CD14-positive monocyte (primary cell): Measurements from ENCODE around the gene DEAF1. TPM values are rescaled to one million over a fixed set of nuclear protein-coding genes. Genes with fewer than 3 reads are reported as not detected.

Experiments
- DNase-seq, 3 donors: peaks; one replicate each; pipeline ENCODE4 v3.0.0-alpha.2; 2011 to 2022
- H2AFZ ChIP-seq: 2 replicates; pipeline ENCODE4 v1.6.0; 2012; ENCODE audit warnings: mild to moderate bottlenecking, low read depth, low read length, inconsistent platforms; ENCODE audit not compliant: insufficient read depth, poor library complexity, severe bottlenecking
- H3K27ac ChIP-seq, 2 donors: 1 replicate in 1 of 2; 2 replicates in 1 of 2; pipeline ENCODE4 v1.5.1; 2012 to 2013; ENCODE audit warnings: low read length in 2 of 2, control low read depth in 1 of 2, inconsistent platforms in 1 of 2, low read depth in 1 of 2, mild to moderate bottlenecking in 1 of 2
- H3K27me3 ChIP-seq, 2 donors: one replicate each; pipeline versions ENCODE4 v1.6.0 to v1.6.1; 2011 to 2013; ENCODE audit warnings: low read length in 2 of 2; ENCODE audit not compliant: control insufficient read depth in 2 of 2, insufficient read depth in 2 of 2
- H3K36me3 ChIP-seq, 2 donors: replicated peaks in 1 of 2; 1 replicate in 1 of 2; 2 replicates in 1 of 2; pipeline versions ENCODE4 v1.5.1 to v1.6.1; 2012 to 2013; ENCODE audit warnings: low read length in 2 of 2, control low read depth in 1 of 2, inconsistent platforms in 1 of 2, mild to moderate bottlenecking in 1 of 2; ENCODE audit not compliant: insufficient read depth in 2 of 2, control insufficient read depth in 1 of 2
- H3K4me1 ChIP-seq, 2 donors: 1 replicate in 1 of 2; 2 replicates in 1 of 2; pipeline versions ENCODE4 v1.5.1 to v1.6.1; 2012 to 2013; ENCODE audit warnings: low read length in 2 of 2, control low read depth in 1 of 2, inconsistent platforms in 1 of 2, mild to moderate bottlenecking in 1 of 2, moderate library complexity in 1 of 2; ENCODE audit not compliant: insufficient read depth in 2 of 2, control insufficient read depth in 1 of 2
- H3K4me2 ChIP-seq: replicated peaks from 2 replicates; pipeline ENCODE3; 2012; ENCODE audit warnings: low read length, moderate library complexity, mild to moderate bottlenecking; ENCODE audit not compliant: poor library complexity, severe bottlenecking; ENCODE audit errors: extremely low read depth
- H3K4me3 ChIP-seq, 3 experiments: fragments of 200-600 bp in 1 of 3; sonication (generic) in 1 of 3; replicated peaks in 1 of 3; 1 replicate in 2 of 3; 2 replicates in 1 of 3; pipeline ENCODE4 v1.5.1; 2011 to 2013; ENCODE audit warnings: low read length in 3 of 3, mild to moderate bottlenecking in 3 of 3, control low read depth in 2 of 3, low read depth in 2 of 3, inconsistent platforms in 1 of 3, moderate library complexity in 1 of 3
- H3K79me2 ChIP-seq: 2 replicates; pipeline ENCODE4 v1.6.0; 2012; ENCODE audit warnings: mild to moderate bottlenecking, control low read depth, inconsistent platforms, low read length, moderate library complexity; ENCODE audit not compliant: insufficient read depth
- H3K9ac ChIP-seq: 2 replicates; pipeline ENCODE4 v1.6.0; 2017; ENCODE audit warnings: low read length, mild to moderate bottlenecking; ENCODE audit not compliant: insufficient read depth, poor library complexity, severe bottlenecking
- H3K9me3 ChIP-seq, 2 donors: replicated peaks in 1 of 2; 1 replicate in 1 of 2; 2 replicates in 1 of 2; pipeline versions ENCODE4 v1.5.1 to v1.6.1; 2012 to 2013; ENCODE audit warnings: low read length in 2 of 2, control low read depth in 1 of 2; ENCODE audit not compliant: control insufficient read depth in 1 of 2, insufficient read depth in 1 of 2
- H4K20me1 ChIP-seq: 2 replicates; pipeline ENCODE4 v1.6.0; 2012; ENCODE audit warnings: mild to moderate bottlenecking, low read length, control low read depth, moderate library complexity; ENCODE audit not compliant: insufficient read depth
- H3K27ac Mint-ChIP-seq, 7 donors: one replicate each; pipeline ENCODE4 v1.8.0; 2020; ENCODE audit warnings: mild to moderate bottlenecking in 7 of 7, mixed read lengths in 7 of 7, moderate library complexity in 6 of 7, inconsistent platforms in 2 of 7
- H3K27me3 Mint-ChIP-seq, 3 donors: one replicate each; pipeline ENCODE4 v1.8.0; 2021 to 2022; ENCODE audit warnings: low read depth in 3 of 3, mild to moderate bottlenecking in 3 of 3, mixed read lengths in 3 of 3, moderate library complexity in 3 of 3, inconsistent platforms in 1 of 3
- H3K36me3 Mint-ChIP-seq, 2 donors: one replicate each; pipeline ENCODE4 v1.8.0; 2020; ENCODE audit warnings: mixed read lengths in 2 of 2, inconsistent platforms in 1 of 2, mild to moderate bottlenecking in 1 of 2
- H3K4me1 Mint-ChIP-seq: one replicate; pipeline ENCODE4 v1.8.0; 2020; ENCODE audit warnings: mild to moderate bottlenecking, mixed read lengths
- H3K4me3 Mint-ChIP-seq, 2 donors: one replicate each; pipeline ENCODE4 v1.8.0; 2020; ENCODE audit warnings: mild to moderate bottlenecking in 2 of 2, mixed read lengths in 2 of 2, moderate library complexity in 1 of 2
- H3K9me3 Mint-ChIP-seq, 7 donors: one replicate each; pipeline ENCODE4 v1.8.0; 2020 to 2022; ENCODE audit warnings: mixed read lengths in 7 of 7, mild to moderate bottlenecking in 6 of 7, moderate library complexity in 6 of 7, inconsistent platforms in 2 of 7
- CTCF ChIP-seq: fragments of 200-600 bp; IDR thresholded peaks from one replicate; pipeline ENCODE4 v1.8.0; 2022; ENCODE audit warnings: antibody characterized with exemption, mild to moderate bottlenecking
- WGBS: methylation state at CpG from one replicate; pipeline ENCODE4 v1.1.5; 2013; ENCODE audit warnings: missing lambda C conversion rate; ENCODE audit not compliant: insufficient coverage; 5-methylcytosine and 5-hydroxymethylcytosine counted together
- intact Hi-C, 2 donors: fragments of 100-400 bp; cut with micrococcal nuclease; formaldehyde crosslinking; loops; one replicate each; pipeline versions ENCODE4 v1.15.0 to v1.15.1; 2023
- polyA plus RNA-seq, 3 donors: library from polyadenylated mRNA; depleted of rRNA in 1 of 3; unstranded in 2 of 3; stranded (reverse) in 1 of 3; fragments of 300-500 nt in 2 of 3; fragments of >200 nt in 1 of 3; fragmentation: Illumina TruSeq in 2 of 3; gene quantifications; 1 replicate in 2 of 3; 2 replicates in 1 of 3; pipeline ENCODE4 v1.2.3, GENCODE V29; 2012 to 2021

Gene DEAF1
- polyA plus RNA-seq, 3 donors: 18.0 to 22.3 (median 22.2) TPM

DNA sequence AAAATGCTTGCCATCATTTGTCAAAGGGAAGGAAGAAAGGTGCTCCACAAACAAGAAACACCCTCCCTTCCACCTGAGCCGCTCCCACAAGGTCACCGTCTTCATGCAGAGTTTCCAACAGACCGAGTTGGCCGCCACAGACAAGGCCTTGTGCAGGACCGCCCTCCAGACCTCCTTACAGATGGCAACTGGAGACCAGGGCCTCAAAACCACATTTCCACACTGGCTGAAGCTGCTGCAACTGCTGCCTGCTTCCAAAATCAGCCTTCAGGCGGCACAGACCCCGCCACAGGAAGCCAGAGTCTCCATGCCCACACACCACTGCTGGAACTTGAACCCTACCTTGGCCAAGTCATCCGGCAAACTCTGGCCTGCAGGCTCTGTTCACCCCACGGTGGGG is 6.3 kb downstream of the DEAF1 start:
- no peak overlapping the region for H3K27ac Mint-ChIP-seq
- peaks cover 0 to 8% (median 5%) of the 10 kb centered on the region in 3 donors for H3K27me3 Mint-ChIP-seq
- H3K4me1 Mint-ChIP-seq: peaks cover 14% of the 10 kb centered on the region
- H3K4me3 ChIP-seq: no peak overlapping the region
- no peak overlapping the region for H2AFZ ChIP-seq
- 24% methylated on average over 9 of the region's 9 CpGs for WGBS
- no peak for TF ChIP-seq CTCF
- H3K4me1 ChIP-seq: peaks cover 7% of the 10 kb centered on the region in 2 donors
- intact Hi-C loops: no loop called here
- peaks cover 50 to 74% of the 10 kb centered on the region in 2 donors for H3K36me3 ChIP-seq
- no peaks in the 10 kb centered on the region for H3K9me3 ChIP-seq
- H3K9ac ChIP-seq: no peak overlapping the region
- H4K20me1 ChIP-seq: peaks cover 22% of the 10 kb centered on the region
- no peak overlapping the region for H3K4me3 Mint-ChIP-seq
- peaks cover 0 to 1% (median 0%) of the 10 kb centered on the region in 7 donors for H3K9me3 Mint-ChIP-seq
- H3K79me2 ChIP-seq: peaks cover 28% of the 10 kb centered on the region
- no peak overlapping the region for H3K4me2 ChIP-seq
- peaks cover 62 to 77% of the 10 kb centered on the region in 2 donors for H3K36me3 Mint-ChIP-seq
- DNase-seq: no peak
- no peaks in the 10 kb centered on the region for H3K27me3 ChIP-seq
- H3K27ac ChIP-seq: no peak overlapping the region

GRCh38 chr11:687751-688150 is 7.3 kb downstream of the DEAF1 start:
- intact Hi-C loops: no loop called here
- H3K27ac Mint-ChIP-seq: no peak overlapping the region

More at GRCh38 chr11:687751-688150, 7.3 kb downstream of the DEAF1 start:
- Histone ChIP-seq H2AFZ (no peak overlapping the region), H3K9me3 (no peaks in the 10 kb centered on the region), H3K4me2 (no peak overlapping the region), H3K9ac (no peak overlapping the region), H3K27me3 (no peaks in the 10 kb centered on the region), H3K36me3 (peaks cover 58 to 83% of the 10 kb centered on the region in 2 donors), H3K4me1 (no peaks in the 10 kb centered on the region), H4K20me1 (peaks cover 15% of the 10 kb centered on the region), H3K27ac (no peak overlapping the region), H3K4me3 (no peak overlapping the region), H3K79me2 (peaks cover 19% of the 10 kb centered on the region)
- 98% methylated on average over 6 of the region's 13 CpGs for WGBS
- Mint-ChIP-seq H3K4me1 (peaks cover 6% of the 10 kb centered on the region), H3K27me3 (peaks cover 0 to 7% (median 5%) of the 10 kb centered on the region in 3 donors), H3K4me3 (no peak overlapping the region), H3K36me3 (peaks cover 70 to 82% of the 10 kb centered on the region in 2 donors), H3K9me3 (peaks cover 0 to under 1% (median 0%) of the 10 kb centered on the region in 7 donors)
- no peak for DNase-seq
- TF ChIP-seq CTCF: no peak
